Uterus (tissue), 4 donors: Measurements from ENCODE around the gene GALNT18. TPM values are rescaled to one million over a fixed set of nuclear protein-coding genes. Genes with fewer than 3 reads are reported as not detected.
A peak's percentile ranks its signal among the peaks of the same experiment; 100 is the strongest.

Source experiments
- DNase-seq, 2 donors: peaks; one replicate each; pipeline ENCODE4 v3.0.0-alpha.2; 2019 to 2020
- H3K27ac ChIP-seq, 2 donors: fragments of 200-600 bp; sonication (generic); 1 replicate in 1 of 2; 2 replicates in 1 of 2; pipeline ENCODE4 v1.5.1; 2016 to 2018
- H3K27me3 ChIP-seq, 2 donors: fragments of 200-600 bp; sonication (generic); one replicate each; pipeline ENCODE4 v1.5.1; 2018 to 2019; ENCODE audit warnings: control low read depth in 1 of 2
- H3K36me3 ChIP-seq, 2 donors: fragments of 200-600 bp; sonication (generic); one replicate each; pipeline ENCODE4 v1.5.1; 2019; ENCODE audit warnings: control low read depth in 1 of 2
- H3K4me1 ChIP-seq, 2 donors: fragments of 200-600 bp; sonication (generic); one replicate each; pipeline ENCODE4 v1.5.1; 2018 to 2019; ENCODE audit warnings: control low read depth in 1 of 2
- H3K4me3 ChIP-seq, 2 donors: fragments of 200-600 bp; sonication (generic); 1 replicate in 1 of 2; 2 replicates in 1 of 2; pipeline ENCODE4 v1.5.1; 2018 to 2019; ENCODE audit warnings: mild to moderate bottlenecking in 1 of 2
- H3K9me3 ChIP-seq, 2 donors: fragments of 200-600 bp; sonication (generic); one replicate each; pipeline ENCODE4 v1.5.1; 2019; ENCODE audit warnings: control low read depth in 1 of 2
- POLR2A ChIP-seq, 2 donors: fragments of 450-650 bp; IDR thresholded peaks; one replicate each; pipeline ENCODE4 v1.6.1; 2016; ENCODE audit warnings: antibody characterized with exemption in 2 of 2, mild to moderate bottlenecking in 1 of 2, moderate library complexity in 1 of 2
- intact Hi-C: fragments of 100-400 bp; cut with DNase I; formaldehyde crosslinking; loops from one replicate; pipeline ENCODE4 v1.15.1; 2023; ENCODE audit warnings: low total_unique reads
- total RNA-seq, 4 donors: library from RNA; depleted of rRNA in 3 of 4; stranded (reverse); fragments of >200 nt in 3 of 4; gene quantifications; one replicate each; pipeline versions ENCODE4 v1.1.0 to v1.2.4, GENCODE V29; 2014 to 2023
- TF ChIP-seq, protein P1 (sequence below), 4 experiments: fragments of 200-600 bp in 2 of 4; fragments of 450-650 bp in 2 of 4; sonication (generic) in 2 of 4; IDR thresholded peaks; one replicate each; pipeline ENCODE4 v1.5.1; 2016 to 2019; ENCODE audit warnings: antibody characterized with exemption in 4 of 4, mild to moderate bottlenecking in 2 of 4, moderate library complexity in 1 of 4
- donor health status: DM: yes; HTN: yes; CAD: no.

The GALNT18 gene
- total RNA-seq, 4 donors from 2014 or later: 21.4 to 35.1 (median 27.3) TPM

DNA sequence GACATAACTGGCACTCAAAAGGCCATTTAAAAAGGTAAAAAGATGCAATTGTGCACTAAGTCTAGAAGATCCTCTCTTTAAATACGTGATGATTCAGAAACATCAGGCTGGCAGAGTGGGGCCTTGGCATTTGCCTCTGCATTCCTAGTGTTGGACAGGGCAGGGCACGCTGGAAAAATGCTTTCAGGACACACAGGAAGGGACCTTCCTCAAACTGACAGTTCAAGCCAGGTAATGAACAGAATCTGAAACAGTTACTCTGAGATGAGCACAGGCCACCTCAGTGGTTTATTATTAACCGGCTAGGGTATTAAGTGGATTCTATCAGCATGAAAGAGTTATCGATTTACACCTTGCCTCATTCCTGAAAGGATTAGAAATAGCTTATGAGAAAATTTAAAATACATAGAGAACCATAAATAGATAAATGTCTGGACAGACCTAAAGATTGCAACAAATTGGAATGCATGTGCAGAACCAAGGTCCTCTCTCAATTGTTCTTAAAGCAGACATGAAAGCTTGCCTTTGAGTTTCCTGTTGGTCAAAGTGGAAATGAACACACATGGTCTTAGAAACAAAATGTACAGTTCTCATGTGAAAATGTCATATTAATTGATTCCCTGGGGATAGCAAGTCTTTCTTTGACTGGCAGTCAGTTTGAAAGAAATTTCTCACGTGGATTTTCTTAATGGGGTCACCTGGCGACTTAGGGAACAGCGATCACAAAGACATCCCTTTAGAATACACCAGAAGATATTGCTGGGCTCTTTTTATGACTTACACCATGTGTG lies 247.3 kb downstream of the GALNT18 start:
- TF ChIP-seq POLR2A (IDR thresholded peaks at IDR 0.05): no peak
- TF ChIP-seq, protein P1, sequence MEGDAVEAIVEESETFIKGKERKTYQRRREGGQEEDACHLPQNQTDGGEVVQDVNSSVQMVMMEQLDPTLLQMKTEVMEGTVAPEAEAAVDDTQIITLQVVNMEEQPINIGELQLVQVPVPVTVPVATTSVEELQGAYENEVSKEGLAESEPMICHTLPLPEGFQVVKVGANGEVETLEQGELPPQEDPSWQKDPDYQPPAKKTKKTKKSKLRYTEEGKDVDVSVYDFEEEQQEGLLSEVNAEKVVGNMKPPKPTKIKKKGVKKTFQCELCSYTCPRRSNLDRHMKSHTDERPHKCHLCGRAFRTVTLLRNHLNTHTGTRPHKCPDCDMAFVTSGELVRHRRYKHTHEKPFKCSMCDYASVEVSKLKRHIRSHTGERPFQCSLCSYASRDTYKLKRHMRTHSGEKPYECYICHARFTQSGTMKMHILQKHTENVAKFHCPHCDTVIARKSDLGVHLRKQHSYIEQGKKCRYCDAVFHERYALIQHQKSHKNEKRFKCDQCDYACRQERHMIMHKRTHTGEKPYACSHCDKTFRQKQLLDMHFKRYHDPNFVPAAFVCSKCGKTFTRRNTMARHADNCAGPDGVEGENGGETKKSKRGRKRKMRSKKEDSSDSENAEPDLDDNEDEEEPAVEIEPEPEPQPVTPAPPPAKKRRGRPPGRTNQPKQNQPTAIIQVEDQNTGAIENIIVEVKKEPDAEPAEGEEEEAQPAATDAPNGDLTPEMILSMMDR (IDR thresholded peaks at IDR 0.05): no peak
- Histone ChIP-seq H3K4me3 (no peak overlapping the region), H3K9me3 (no peaks in the 10 kb centered on the region), H3K36me3 (no peaks in the 10 kb centered on the region), H3K27me3 (no peaks in the 10 kb centered on the region), H3K4me1 (no peaks in the 10 kb centered on the region), H3K27ac (no peak overlapping the region)
- DNase-seq: no peak
- intact Hi-C loops: no loop called here

DNA sequence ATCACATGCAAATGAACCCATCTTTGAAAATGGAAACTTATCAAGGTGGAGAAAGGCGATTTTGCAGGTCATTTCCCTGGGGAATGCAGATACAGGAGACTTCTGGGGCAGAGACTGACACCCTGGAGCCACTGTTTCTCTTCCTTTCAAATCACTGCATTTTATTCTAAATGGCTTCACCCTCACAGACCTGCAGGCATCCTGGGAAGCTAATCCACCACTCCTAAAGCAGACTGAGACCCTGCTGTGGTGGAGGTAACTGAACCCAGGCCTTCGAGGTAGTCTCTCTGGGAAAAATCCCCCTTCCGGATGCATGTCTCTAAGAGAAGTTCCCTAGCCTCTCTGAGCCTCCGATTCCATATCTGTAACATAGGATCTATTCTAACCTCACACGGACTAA lies 247.9 kb downstream of the GALNT18 start:
- no peaks in the 10 kb centered on the region for H3K4me1 ChIP-seq
- no peaks in the 10 kb centered on the region for H3K27me3 ChIP-seq
- no peaks in the 10 kb centered on the region for H3K36me3 ChIP-seq
- H3K4me3 ChIP-seq: no peak overlapping the region
- intact Hi-C loops: no loop called here
- DNase-seq: no peak
- no peak for TF ChIP-seq POLR2A (IDR thresholded peaks at IDR 0.05)
- TF ChIP-seq, protein P1 (IDR thresholded peaks at IDR 0.05): no peak
- H3K9me3 ChIP-seq: no peaks in the 10 kb centered on the region
- H3K27ac ChIP-seq: no peak overlapping the region

DNA sequence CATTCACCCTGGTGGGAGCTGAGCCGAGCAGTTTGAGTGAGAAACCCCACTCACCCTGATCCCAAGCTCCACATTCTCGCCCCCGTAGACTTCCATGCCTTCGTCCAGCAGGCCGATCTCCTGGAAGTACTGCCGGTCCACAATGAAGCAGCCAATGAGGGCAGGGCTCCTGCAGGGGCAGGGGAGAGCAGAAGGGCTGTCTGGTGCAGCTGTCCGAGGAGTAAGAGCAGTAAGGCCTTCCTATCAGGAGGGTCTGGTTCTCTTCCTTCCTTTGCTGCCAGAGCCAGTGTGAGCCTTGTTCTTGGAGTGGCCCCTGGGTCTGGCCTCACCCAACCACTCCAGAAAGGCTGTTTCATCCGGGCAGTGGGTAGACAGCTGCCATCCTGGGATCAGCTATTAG lies 249.3 kb downstream of the GALNT18 start:
- no peak for TF ChIP-seq POLR2A (IDR thresholded peaks at IDR 0.05)
- TF ChIP-seq, protein P1 (IDR thresholded peaks at IDR 0.05): no peak
- H3K27me3 ChIP-seq: no peaks in the 10 kb centered on the region
- H3K27ac ChIP-seq: no peak overlapping the region
- no peak for DNase-seq
- H3K9me3 ChIP-seq: no peaks in the 10 kb centered on the region
- no peaks in the 10 kb centered on the region for H3K36me3 ChIP-seq
- no peaks in the 10 kb centered on the region for H3K4me1 ChIP-seq
- H3K4me3 ChIP-seq: no peak overlapping the region
- intact Hi-C loops: no loop called here

DNA sequence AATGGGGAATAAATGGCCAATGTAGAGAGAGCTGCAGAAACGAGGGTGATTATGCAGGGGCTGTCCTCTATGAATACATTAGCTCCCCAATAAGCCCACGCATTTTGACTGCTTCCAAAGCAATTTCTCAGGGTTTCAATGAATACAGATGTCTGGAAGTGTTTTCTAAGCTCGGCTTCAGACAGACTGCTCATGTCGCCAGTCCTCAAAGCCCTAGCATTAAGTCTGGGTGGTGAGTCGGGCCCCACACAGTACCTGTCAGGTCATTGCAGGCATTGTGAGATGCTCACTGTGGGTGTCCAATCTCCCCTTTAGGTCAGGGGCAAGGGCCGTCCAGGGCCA lies 250.9 kb downstream of the GALNT18 start:
- no peak for DNase-seq
- Histone ChIP-seq H3K4me1 (no peaks in the 10 kb centered on the region), H3K27ac (peak overlapping the region in 1 of 2 donors; percentile 1), H3K36me3 (no peaks in the 10 kb centered on the region), H3K9me3 (no peaks in the 10 kb centered on the region), H3K4me3 (no peak overlapping the region), H3K27me3 (no peaks in the 10 kb centered on the region)
- intact Hi-C loops: no loop called here
- TF ChIP-seq, protein P1 (IDR thresholded peaks at IDR 0.05): no peak
- TF ChIP-seq POLR2A (IDR thresholded peaks at IDR 0.05): no peak

DNA sequence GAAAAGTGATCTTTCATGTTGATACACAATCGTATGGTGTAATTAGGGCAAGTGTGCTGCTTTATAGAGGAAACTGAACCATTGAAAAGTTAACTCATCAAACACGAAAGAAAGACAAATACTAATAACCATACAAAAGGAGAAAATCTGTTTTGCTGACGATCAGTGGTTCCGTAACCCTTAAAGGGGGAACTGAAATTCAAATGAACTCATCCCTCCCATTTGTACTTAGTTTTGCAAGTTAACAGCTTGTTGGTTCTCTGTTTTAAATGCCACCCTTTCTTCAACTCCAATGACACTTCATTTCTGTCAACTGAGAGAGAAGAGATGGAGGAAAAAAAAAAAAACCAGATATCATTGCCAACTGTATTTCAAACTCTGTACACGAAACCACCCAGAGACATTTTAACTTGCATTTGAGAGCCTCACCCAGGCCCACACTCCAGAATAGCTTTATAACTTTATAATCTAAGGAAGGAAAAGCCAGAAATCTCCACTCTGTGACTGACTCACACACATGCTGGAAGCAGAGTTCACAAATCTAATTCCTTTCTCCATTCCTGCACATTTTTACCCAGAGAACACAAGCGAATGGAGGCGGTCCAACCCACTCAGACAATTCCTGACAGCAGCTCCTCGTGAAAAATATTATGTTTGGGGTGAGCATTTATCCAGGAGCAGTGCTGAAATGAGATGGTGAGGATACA lies 251.4 kb downstream of the GALNT18 start:
- no peaks in the 10 kb centered on the region for H3K9me3 ChIP-seq
- H3K4me1 ChIP-seq: no peaks in the 10 kb centered on the region
- peak overlapping the region in 1 of 2 donors; percentile 1 for H3K27ac ChIP-seq
- DNase-seq: no peak
- H3K4me3 ChIP-seq: no peak overlapping the region
- intact Hi-C loops: no loop called here
- no peaks in the 10 kb centered on the region for H3K27me3 ChIP-seq
- H3K36me3 ChIP-seq: no peaks in the 10 kb centered on the region
- TF ChIP-seq, protein P1 (IDR thresholded peaks at IDR 0.05): no peak
- TF ChIP-seq POLR2A (IDR thresholded peaks at IDR 0.05): no peak
